Fibroblast of the aortic adventitia (primary cell): Measurements from ENCODE around the gene LMOD2. TPM values are rescaled to one million over a fixed set of nuclear protein-coding genes. Genes with fewer than 3 reads are reported as not detected.
A peak's percentile ranks its signal among the peaks of the same experiment; 100 is the strongest.

Source experiments
- DNase-seq: peaks from one replicate; pipeline ENCODE4 v3.0.0-alpha.2; 2010; ENCODE audit warnings: low read depth
- H3K4me3 ChIP-seq: 2 replicates; pipeline ENCODE4 v1.5.1; 2011; ENCODE audit warnings: low read depth, mild to moderate bottlenecking, control low read depth, low read length, moderate library complexity
- total RNA-seq: library from RNA; depleted of rRNA; stranded (reverse); fragments of >200 nt; gene quantifications from 2 replicates; pipeline ENCODE4 v1.2.3, GENCODE V29; 2012; ENCODE audit warnings: low replicate concordance
- TF ChIP-seq, protein P1 (sequence below): IDR thresholded peaks from 2 replicates; pipeline ENCODE4 v1.5.1; 2011; ENCODE audit warnings: mild to moderate bottlenecking, low read length, control low read depth, inconsistent platforms; ENCODE audit not compliant: insufficient read depth

The LMOD2 gene
- total RNA-seq, 1 donor: not detected

- TF ChIP-seq, protein P1, sequence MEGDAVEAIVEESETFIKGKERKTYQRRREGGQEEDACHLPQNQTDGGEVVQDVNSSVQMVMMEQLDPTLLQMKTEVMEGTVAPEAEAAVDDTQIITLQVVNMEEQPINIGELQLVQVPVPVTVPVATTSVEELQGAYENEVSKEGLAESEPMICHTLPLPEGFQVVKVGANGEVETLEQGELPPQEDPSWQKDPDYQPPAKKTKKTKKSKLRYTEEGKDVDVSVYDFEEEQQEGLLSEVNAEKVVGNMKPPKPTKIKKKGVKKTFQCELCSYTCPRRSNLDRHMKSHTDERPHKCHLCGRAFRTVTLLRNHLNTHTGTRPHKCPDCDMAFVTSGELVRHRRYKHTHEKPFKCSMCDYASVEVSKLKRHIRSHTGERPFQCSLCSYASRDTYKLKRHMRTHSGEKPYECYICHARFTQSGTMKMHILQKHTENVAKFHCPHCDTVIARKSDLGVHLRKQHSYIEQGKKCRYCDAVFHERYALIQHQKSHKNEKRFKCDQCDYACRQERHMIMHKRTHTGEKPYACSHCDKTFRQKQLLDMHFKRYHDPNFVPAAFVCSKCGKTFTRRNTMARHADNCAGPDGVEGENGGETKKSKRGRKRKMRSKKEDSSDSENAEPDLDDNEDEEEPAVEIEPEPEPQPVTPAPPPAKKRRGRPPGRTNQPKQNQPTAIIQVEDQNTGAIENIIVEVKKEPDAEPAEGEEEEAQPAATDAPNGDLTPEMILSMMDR: no peak
- DNase-seq: peak; percentile 42
- no peak overlapping the region for H3K4me3 ChIP-seq
These were observed 39.4 kb upstream of the LMOD2 start for GRCh38 chr7:123616223-123616622.

- TF ChIP-seq, protein P1: no peak
- H3K4me3 ChIP-seq: no peak overlapping the region
- DNase-seq: no peak
These were observed 34.0 kb upstream of the LMOD2 start for GRCh38 chr7:123621707-123622106.

DNA sequence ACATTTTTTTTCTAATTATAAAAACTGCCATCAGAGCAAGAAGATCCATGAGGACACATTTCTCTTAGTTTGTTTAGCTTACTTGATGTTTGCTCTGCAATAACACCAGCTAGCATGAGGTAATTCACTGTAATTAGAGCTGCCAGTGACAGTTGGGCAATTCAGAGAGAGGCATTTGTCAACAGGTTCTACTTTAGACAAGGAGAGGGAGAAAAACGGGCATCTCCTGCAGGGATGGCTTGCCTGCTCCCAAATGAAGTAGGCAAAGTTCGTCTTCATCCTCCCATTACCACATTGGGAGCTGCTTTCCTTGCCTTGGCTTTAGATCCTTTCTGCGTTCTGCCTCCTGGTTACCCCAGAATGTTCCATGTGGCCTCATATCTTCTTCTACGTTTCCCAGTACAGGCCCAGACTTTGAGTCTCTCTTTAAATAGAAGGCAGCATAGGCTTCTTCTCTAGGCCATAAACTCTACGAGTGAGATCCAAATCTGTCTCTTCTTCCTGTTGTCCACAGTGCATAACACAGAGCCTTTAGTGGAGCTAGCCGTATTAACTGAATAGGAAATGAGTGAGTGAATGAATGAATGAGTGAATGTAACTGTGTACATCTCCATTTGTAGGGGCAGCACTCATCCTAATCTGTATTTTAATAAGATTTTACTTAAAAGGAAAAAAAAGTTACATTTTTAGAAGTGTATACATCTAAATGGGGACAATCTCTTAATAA is 32.8 kb upstream of the LMOD2 start:
- TF ChIP-seq, protein P1: no peak
- no peak for DNase-seq
- no peak overlapping the region for H3K4me3 ChIP-seq

GRCh38 chr7:123624527-123625183 is 31.0 kb upstream of the LMOD2 start:
- H3K4me3 ChIP-seq: no peak overlapping the region
- TF ChIP-seq, protein P1: peak; percentile 44
- no peak for DNase-seq

DNA sequence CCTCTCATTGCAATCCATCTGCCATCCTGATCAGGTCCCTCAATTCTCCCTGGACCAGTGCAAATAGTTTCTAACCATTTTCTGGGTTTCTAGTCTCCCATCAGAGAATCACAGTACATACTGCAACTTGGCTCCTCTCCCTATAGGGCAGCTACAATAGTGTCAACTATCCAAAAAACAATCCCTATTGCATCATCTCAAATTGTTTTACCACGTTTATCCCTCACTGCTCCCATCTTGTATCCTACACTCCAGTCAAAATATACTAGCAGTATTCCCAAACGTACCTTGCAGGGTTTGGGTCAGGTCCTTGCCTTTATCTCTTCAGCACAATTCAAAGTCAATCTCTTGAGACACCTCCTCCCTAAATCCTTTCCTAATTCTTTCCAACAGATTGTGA is 30.4 kb upstream of the LMOD2 start:
- TF ChIP-seq, protein P1: no peak
- no peak overlapping the region for H3K4me3 ChIP-seq
- peak; percentile 46 for DNase-seq

- no peak overlapping the region for H3K4me3 ChIP-seq
- TF ChIP-seq, protein P1: no peak
- no peak for DNase-seq
These were observed 27.8 kb upstream of the LMOD2 start for GRCh38 chr7:123627851-123628250.
